Small intestine (tissue), 7 donors: ENCODE results near the gene FAM98B. TPM values are rescaled to one million over a fixed set of nuclear protein-coding genes. Genes with fewer than 3 reads are reported as not detected.
A peak's percentile ranks its signal among the peaks of the same experiment; 100 is the strongest.

Experiments
- DNase-seq, 2 donors: peaks; one replicate each; pipeline versions ENCODE4 v3.0.0 to v3.0.0-alpha.2; 2013
- FAIRE-seq: peaks from 2 replicates; lab custom pipeline; 2012; peaks lifted over from hg19 to GRCh38; lab: Jason Lieb, UNC
- H3K27ac ChIP-seq, 3 donors: one replicate each; pipeline ENCODE4 v1.5.1; 2013; ENCODE audit warnings: low read length in 2 of 3, mild to moderate bottlenecking in 2 of 3, control low read depth in 1 of 3, inconsistent platforms in 1 of 3, low read depth in 1 of 3, moderate library complexity in 1 of 3
- H3K27me3 ChIP-seq, 3 donors: one replicate each; pipeline ENCODE4 v1.6.1; 2013; ENCODE audit warnings: low read length in 3 of 3, inconsistent platforms in 1 of 3; ENCODE audit not compliant: control insufficient read depth in 3 of 3, insufficient read depth in 3 of 3
- H3K36me3 ChIP-seq, 3 donors: one replicate each; pipeline ENCODE4 v1.6.1; 2013; ENCODE audit warnings: low read length in 3 of 3, inconsistent platforms in 1 of 3, low read depth in 1 of 3, mild to moderate bottlenecking in 1 of 3, moderate library complexity in 1 of 3; ENCODE audit not compliant: control insufficient read depth in 3 of 3, insufficient read depth in 2 of 3
- H3K4me1 ChIP-seq, 3 donors: one replicate each; pipeline ENCODE4 v1.6.1; 2013; ENCODE audit warnings: low read length in 2 of 3, inconsistent platforms in 1 of 3, low read depth in 1 of 3, mild to moderate bottlenecking in 1 of 3, moderate library complexity in 1 of 3; ENCODE audit not compliant: control insufficient read depth in 3 of 3, insufficient read depth in 2 of 3
- H3K4me3 ChIP-seq, 3 donors: one replicate each; pipeline ENCODE4 v1.5.1; 2013; ENCODE audit warnings: low read length in 3 of 3, control low read depth in 1 of 3, inconsistent platforms in 1 of 3, low read depth in 1 of 3, mild to moderate bottlenecking in 1 of 3, moderate library complexity in 1 of 3
- H3K9me3 ChIP-seq, 2 donors: one replicate each; pipeline ENCODE4 v1.6.1; 2013; ENCODE audit warnings: low read depth in 1 of 2, low read length in 1 of 2; ENCODE audit not compliant: control insufficient read depth in 2 of 2, insufficient read depth in 1 of 2
- WGBS, 3 donors: extraction: QIAGEN DNeasy Blood & Tissue Kit; methylation state at CpG; one replicate each; pipeline ENCODE4 v1.1.7; 2013; 5-methylcytosine and 5-hydroxymethylcytosine counted together
- polyA plus RNA-seq, 4 donors: library from polyadenylated mRNA; stranded (reverse) in 3 of 4; unstranded in 1 of 4; fragments of 200-250 nt in 3 of 4; fragments of 120-200 nt in 1 of 4; gene quantifications; one replicate each; pipeline versions ENCODE4 v1.2.1 to v1.2.3, GENCODE V29; 2013
- donor health status: healthy with polysubstance abuse.
- donor health status: control.
- donor health status: control.
- donor health status: Bipolar disorder and iron deficiency.
- donor health status: healthy.

Gene FAM98B
- polyA plus RNA-seq, 4 donors, result 5.8 to 33.4 (median 10.8) TPM

- no peak for FAIRE-seq
- Histone ChIP-seq H3K27ac (no peak overlapping the region), H3K4me1 (no peaks in the 10 kb centered on the region)
These were observed 76.2 kb downstream of the FAM98B start for GRCh38 chr15:38530113-38530512.

GRCh38 chr15:38531509-38531908 is 77.6 kb downstream of the FAM98B start:
- no peaks in the 10 kb centered on the region for H3K27me3 ChIP-seq
- H3K4me3 ChIP-seq, result no peak overlapping the region
- no peak for DNase-seq
- H3K9me3 ChIP-seq, result no peaks in the 10 kb centered on the region
- H3K36me3 ChIP-seq, result no peaks in the 10 kb centered on the region
- FAIRE-seq, result no peak
- WGBS, 3 donors, result 82 to 91% (median 90%) methylated on average over 4 of the region's 4 CpGs
- no peak overlapping the region for H3K27ac ChIP-seq
- H3K4me1 ChIP-seq, result no peaks in the 10 kb centered on the region

More at GRCh38 chr15:38530113-38530512, 76.2 kb downstream of the FAM98B start:
- 78 to 83% (median 81%) methylated on average over 1 of the region's 1 CpG for WGBS, 3 donors
- Histone ChIP-seq H3K36me3 (no peaks in the 10 kb centered on the region), H3K9me3 (no peaks in the 10 kb centered on the region), H3K27me3 (no peaks in the 10 kb centered on the region), H3K4me3 (no peak overlapping the region)
- no peak for DNase-seq

- 85 to 92% (median 86%) methylated on average over 3 of the region's 3 CpGs for WGBS, 3 donors
These were observed 78.8 kb downstream of the FAM98B start for GRCh38 chr15:38532728-38533127.

GRCh38 chr15:38533416-38533915 is 79.5 kb downstream of the FAM98B start:
- no peaks in the 10 kb centered on the region for H3K4me1 ChIP-seq
- DNase-seq (no peak), FAIRE-seq (no peak)
- whole genome bisulfite sequencing, 3 donors, result 71 to 82% (median 80%) methylated on average over 6 of the region's 6 CpGs
- H3K4me3 ChIP-seq, result no peak overlapping the region
- H3K27ac ChIP-seq, result no peak overlapping the region
- no peaks in the 10 kb centered on the region for H3K27me3 ChIP-seq
- no peaks in the 10 kb centered on the region for H3K36me3 ChIP-seq
- peaks cover 0 to 2% of the 10 kb centered on the region in 2 donors for H3K9me3 ChIP-seq

More at GRCh38 chr15:38532728-38533127, 78.8 kb downstream of the FAM98B start:
- FAIRE-seq (no peak), DNase-seq (no peak)
- H3K4me1 ChIP-seq, result no peaks in the 10 kb centered on the region
- no peaks in the 10 kb centered on the region for H3K27me3 ChIP-seq
- no peaks in the 10 kb centered on the region for H3K36me3 ChIP-seq
- peaks cover 0 to under 1% of the 10 kb centered on the region in 2 donors for H3K9me3 ChIP-seq
- no peak overlapping the region for H3K4me3 ChIP-seq
- peak overlapping the region in 1 of 3 donors; percentile 43 for H3K27ac ChIP-seq

- H3K27ac ChIP-seq, result no peak overlapping the region
- peaks cover 0 to 2% of the 10 kb centered on the region in 2 donors for H3K9me3 ChIP-seq
- no peaks in the 10 kb centered on the region for H3K36me3 ChIP-seq
- no peaks in the 10 kb centered on the region for H3K4me1 ChIP-seq
- H3K4me3 ChIP-seq, result no peak overlapping the region
- H3K27me3 ChIP-seq, result no peaks in the 10 kb centered on the region
- FAIRE-seq (no peak), DNase-seq (no peak)
These were observed 80.0 kb downstream of the FAM98B start for GRCh38 chr15:38533926-38534325.

GRCh38 chr15:38534691-38535090 is 80.8 kb downstream of the FAM98B start:
- Histone ChIP-seq H3K36me3 (no peaks in the 10 kb centered on the region), H3K4me1 (no peaks in the 10 kb centered on the region), H3K9me3 (peaks cover 0 to 2% of the 10 kb centered on the region in 2 donors), H3K4me3 (no peak overlapping the region), H3K27me3 (no peaks in the 10 kb centered on the region), H3K27ac (no peak overlapping the region)
- WGBS, 3 donors, result 72 to 89% (median 85%) methylated on average over 3 of the region's 3 CpGs
- no peak for FAIRE-seq
- DNase-seq, result no peak

- Histone ChIP-seq H3K4me3 (no peak overlapping the region), H3K27me3 (no peaks in the 10 kb centered on the region), H3K36me3 (no peaks in the 10 kb centered on the region), H3K27ac (no peak overlapping the region), H3K9me3 (peaks cover 0 to 2% of the 10 kb centered on the region in 2 donors), H3K4me1 (peaks cover 0 to 3% (median 0%) of the 10 kb centered on the region in 3 donors)
- FAIRE-seq (no peak), DNase-seq (no peak)
- 86 to 95% (median 94%) methylated on average over 8 of the region's 8 CpGs for WGBS, 3 donors
These were observed 81.7 kb downstream of the FAM98B start for GRCh38 chr15:38535491-38536200.

GRCh38 chr15:38536201-38536676 is 82.3 kb downstream of the FAM98B start:
- H3K27me3 ChIP-seq, result no peaks in the 10 kb centered on the region
- H3K4me1 ChIP-seq, result peaks cover 0 to 3% (median 0%) of the 10 kb centered on the region in 3 donors
- no peak for FAIRE-seq
- no peak overlapping the region for H3K4me3 ChIP-seq
- no peak for DNase-seq
- H3K9me3 ChIP-seq, result peaks cover 0 to 2% of the 10 kb centered on the region in 2 donors
- H3K36me3 ChIP-seq, result no peaks in the 10 kb centered on the region
- no peak overlapping the region for H3K27ac ChIP-seq
- WGBS, 3 donors, result 59 to 85% (median 82%) methylated on average over 3 of the region's 3 CpGs
